K562 (cell line): ENCODE measurements around the gene JPT2. TPM values are rescaled to one million over a fixed set of nuclear protein-coding genes. Genes with fewer than 3 reads are reported as not detected.

Source experiments
- BCL6 ChIP-seq: fragments of 250-450 bp; sonication (Bioruptor Pico); IDR thresholded peaks from 2 replicates; pipeline ENCODE4 v1.4.0; 2020
- HEY1 ChIP-seq: fragments of 250-450 bp; sonication (Bioruptor Pico); IDR thresholded peaks from 2 replicates; pipeline ENCODE4 v1.5.0; 2020; ENCODE audit warnings: mild to moderate bottlenecking, moderate library complexity, borderline replicate concordance
- ILK ChIP-seq: fragments of 450-650 bp; IDR thresholded peaks from 2 replicates; pipeline ENCODE4 v1.6.1; 2016; ENCODE audit warnings: missing genetic modification characterization, low read depth, mild to moderate bottlenecking, missing compliant biosample characterization, moderate library complexity, borderline replicate concordance
- LEF1 ChIP-seq: fragments of 450-650 bp; IDR thresholded peaks from 2 replicates; pipeline ENCODE4 v1.6.1; 2016; ENCODE audit warnings: mild to moderate bottlenecking
- MCM7 ChIP-seq, 2 experiments: fragments of 450-650 bp; IDR thresholded peaks; 2 replicates each; pipeline ENCODE4 v1.6.1; 2016 to 2018
- NCOA4 ChIP-seq: fragments of 450-650 bp; IDR thresholded peaks from 2 replicates; pipeline ENCODE4 v1.6.1; 2018; ENCODE audit warnings: mild to moderate bottlenecking; ENCODE audit not compliant: partially characterized antibody
- PHB2 ChIP-seq: fragments of 450-650 bp; IDR thresholded peaks from 2 replicates; pipeline ENCODE4 v1.6.1; 2017; ENCODE audit warnings: low read depth
- RBM22 ChIP-seq: fragments of 200-400 bp; formaldehyde crosslinking; IDR thresholded peaks from 2 replicates; pipeline ENCODE4 v1.6.1; 2018; ENCODE audit warnings: low read length, low read depth; ENCODE audit not compliant: poor library complexity, severe bottlenecking
- SAFB ChIP-seq: fragments of 200-400 bp; formaldehyde crosslinking; IDR thresholded peaks from 2 replicates; pipeline ENCODE4 v1.6.1; 2017; ENCODE audit warnings: low read depth, low read length, borderline replicate concordance
- SIX5 ChIP-seq, 2 experiments: IDR thresholded peaks; 2 replicates each; pipeline ENCODE4 v1.6.1; 2011; ENCODE audit warnings: low read length in 2 of 2, borderline replicate concordance in 1 of 2, low read depth in 1 of 2, mild to moderate bottlenecking in 1 of 2, moderate library complexity in 1 of 2; ENCODE audit not compliant: insufficient read depth in 1 of 2
- ZNF124 ChIP-seq: sonication (generic); formaldehyde crosslinking; IDR thresholded peaks from 2 replicates; pipeline ENCODE4 v1.8.1; 2022; ENCODE audit warnings: missing genetic modification reagents
- ZNF445 ChIP-seq: fragments of 250-450 bp; sonication (Bioruptor Pico); IDR thresholded peaks from 2 replicates; pipeline ENCODE4 v1.4.0; 2020; ENCODE audit warnings: low read depth, mild to moderate bottlenecking, moderate library complexity
- ZNF551 ChIP-seq: fragments of 250-450 bp; sonication (Bioruptor Pico); IDR thresholded peaks from 2 replicates; pipeline ENCODE4 v1.5.0; 2021; ENCODE audit warnings: mild to moderate bottlenecking, moderate library complexity
- ZNF707 ChIP-seq: fragments of 250-450 bp; sonication (Bioruptor Pico); conservative IDR thresholded peaks from 2 replicates; pipeline ENCODE4 v1.8.0; 2022; ENCODE audit warnings: inconsistent platforms, mild to moderate bottlenecking, moderate library complexity
- ZNF717 ChIP-seq: fragments of 250-450 bp; sonication (Bioruptor Pico); IDR thresholded peaks from 2 replicates; pipeline ENCODE4 v1.5.0; 2021
- polyA plus RNA-seq, 8 experiments: library from polyadenylated mRNA; depleted of rRNA in 4 of 8; stranded (reverse) in 5 of 8; unstranded in 3 of 8; fragments of >200 nt; fragmentation: Nextera tagmentation in 2 of 8; fragmentation: Illumina TruSeq in 1 of 8; extraction: Ambion mirVana in 2 of 8; extraction: Trizol in 1 of 8; gene quantifications; 2 replicates each; pipeline versions ENCODE4 v1.2.1 to v1.2.3, GENCODE V29; 2011 to 2014; ENCODE audit warnings: inconsistent platforms in 1 of 8, missing spikeins in 1 of 8
- total RNA-seq, 7 experiments: library from RNA; depleted of rRNA in 6 of 7; stranded (reverse); fragments of >200 nt in 6 of 7; fragmentation: Illumina TruSeq in 2 of 7; extraction: Trizol in 2 of 7; gene quantifications; 2 replicates each; pipeline versions ENCODE4 v1.2.1 to v1.2.3, GENCODE V29; 2011 to 2021; ENCODE audit warnings: low replicate concordance in 1 of 7
- TF ChIP-seq, protein P1 (sequence below): conservative IDR thresholded peaks from 2 replicates; pipeline ENCODE4 v1.6.1; 2011; ENCODE audit warnings: low read depth, mild to moderate bottlenecking, low read length; ENCODE audit not compliant: control insufficient read depth
- TF ChIP-seq, protein P2 (sequence below): fragments of 450-650 bp; IDR thresholded peaks from 2 replicates; pipeline ENCODE4 v1.6.1; 2016; ENCODE audit warnings: borderline replicate concordance
- TF ChIP-seq, protein P3 (sequence below): fragments of 250-450 bp; sonication (Bioruptor Pico); IDR thresholded peaks from 2 replicates; pipeline ENCODE4 v1.5.0; 2021; ENCODE audit warnings: mild to moderate bottlenecking, moderate library complexity
- TF ChIP-seq, protein P4 (sequence below): sonication (generic); formaldehyde crosslinking; IDR thresholded peaks from 2 replicates; pipeline ENCODE4 v1.8.0; 2022; ENCODE audit warnings: missing genetic modification reagents, mild to moderate bottlenecking, moderate library complexity, borderline replicate concordance

Gene JPT2
- total and polyA plus RNA-seq, 9 of the 15 experiments (the other 6 are each of a cell fraction or from before 2014, with no cell fraction given), result 25.5 to 133 (median 106) TPM

DNA sequence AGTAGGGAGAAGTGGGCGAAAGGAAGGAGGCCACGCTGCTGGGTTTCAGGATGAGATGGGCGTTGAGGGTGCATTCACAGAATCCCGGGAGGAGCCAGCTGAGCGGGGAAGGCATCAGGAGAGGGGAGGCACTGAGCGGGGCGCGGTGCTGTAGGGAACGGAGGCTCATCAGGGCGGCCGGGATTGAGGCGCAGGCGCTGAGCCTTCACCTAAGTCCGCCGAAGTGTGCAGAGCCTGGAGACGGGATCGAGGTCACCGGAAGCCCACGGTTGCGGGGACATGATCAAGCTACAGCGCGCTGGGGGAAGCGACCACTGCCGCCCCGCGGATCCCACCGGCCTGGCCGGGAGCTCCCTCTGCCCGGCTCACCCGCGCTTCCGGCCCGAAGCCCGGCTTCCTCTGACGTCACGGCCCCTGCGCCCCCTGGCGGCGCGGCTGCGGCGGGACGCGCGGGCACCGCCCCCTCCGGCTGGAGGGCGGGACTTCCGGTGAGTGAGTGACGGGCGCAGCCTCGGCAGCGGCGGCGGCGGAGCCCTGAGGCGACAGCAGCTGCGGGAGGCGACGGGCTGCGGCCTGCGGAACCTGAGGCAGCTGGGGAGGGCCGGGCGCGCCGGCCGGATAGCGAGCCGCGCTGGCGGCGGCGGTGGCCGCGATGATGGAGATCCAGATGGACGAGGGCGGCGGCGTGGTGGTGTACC lies 27.8 kb downstream of the JPT2 start, which contains the start of gene MAPK8IP3 (continued):
- TF ChIP-seq ILK (no peak), ZNF445 (no peak), HEY1 (CRISPR knock-in tag) (no peak), PHB2 (no peak), RBM22 (peak; percentile 76), ZNF717 (CRISPR knock-in tag) (no peak), ZNF551 (no peak), ZNF707 (CRISPR knock-in tag) (no peak), MCM7 (IDR thresholded peaks at IDR 0.05) (no peak), BCL6 (no peak), NCOA4 (no peak), ZNF124 (no peak), SAFB (peak; percentile 65; the same call in 1 of the 2 replicates), SIX5 (IDR thresholded peaks at IDR 0.05; ENCODE audit: borderline replicate concordance in 1 of 2, insufficient read depth in 1 of 2, low read depth in 1 of 2, low read length in 2 of 2) (peak; percentile 22 to 41; a peak in 1 of 4 replicates), LEF1 (no peak)
- TF ChIP-seq, protein P1, sequence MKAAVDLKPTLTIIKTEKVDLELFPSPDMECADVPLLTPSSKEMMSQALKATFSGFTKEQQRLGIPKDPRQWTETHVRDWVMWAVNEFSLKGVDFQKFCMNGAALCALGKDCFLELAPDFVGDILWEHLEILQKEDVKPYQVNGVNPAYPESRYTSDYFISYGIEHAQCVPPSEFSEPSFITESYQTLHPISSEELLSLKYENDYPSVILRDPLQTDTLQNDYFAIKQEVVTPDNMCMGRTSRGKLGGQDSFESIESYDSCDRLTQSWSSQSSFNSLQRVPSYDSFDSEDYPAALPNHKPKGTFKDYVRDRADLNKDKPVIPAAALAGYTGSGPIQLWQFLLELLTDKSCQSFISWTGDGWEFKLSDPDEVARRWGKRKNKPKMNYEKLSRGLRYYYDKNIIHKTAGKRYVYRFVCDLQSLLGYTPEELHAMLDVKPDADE, result peak; percentile 91
- TF ChIP-seq, protein P2, sequence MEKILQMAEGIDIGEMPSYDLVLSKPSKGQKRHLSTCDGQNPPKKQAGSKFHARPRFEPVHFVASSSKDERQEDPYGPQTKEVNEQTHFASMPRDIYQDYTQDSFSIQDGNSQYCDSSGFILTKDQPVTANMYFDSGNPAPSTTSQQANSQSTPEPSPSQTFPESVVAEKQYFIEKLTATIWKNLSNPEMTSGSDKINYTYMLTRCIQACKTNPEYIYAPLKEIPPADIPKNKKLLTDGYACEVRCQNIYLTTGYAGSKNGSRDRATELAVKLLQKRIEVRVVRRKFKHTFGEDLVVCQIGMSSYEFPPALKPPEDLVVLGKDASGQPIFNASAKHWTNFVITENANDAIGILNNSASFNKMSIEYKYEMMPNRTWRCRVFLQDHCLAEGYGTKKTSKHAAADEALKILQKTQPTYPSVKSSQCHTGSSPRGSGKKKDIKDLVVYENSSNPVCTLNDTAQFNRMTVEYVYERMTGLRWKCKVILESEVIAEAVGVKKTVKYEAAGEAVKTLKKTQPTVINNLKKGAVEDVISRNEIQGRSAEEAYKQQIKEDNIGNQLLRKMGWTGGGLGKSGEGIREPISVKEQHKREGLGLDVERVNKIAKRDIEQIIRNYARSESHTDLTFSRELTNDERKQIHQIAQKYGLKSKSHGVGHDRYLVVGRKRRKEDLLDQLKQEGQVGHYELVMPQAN, result peak; percentile 92
- TF ChIP-seq, protein P3, sequence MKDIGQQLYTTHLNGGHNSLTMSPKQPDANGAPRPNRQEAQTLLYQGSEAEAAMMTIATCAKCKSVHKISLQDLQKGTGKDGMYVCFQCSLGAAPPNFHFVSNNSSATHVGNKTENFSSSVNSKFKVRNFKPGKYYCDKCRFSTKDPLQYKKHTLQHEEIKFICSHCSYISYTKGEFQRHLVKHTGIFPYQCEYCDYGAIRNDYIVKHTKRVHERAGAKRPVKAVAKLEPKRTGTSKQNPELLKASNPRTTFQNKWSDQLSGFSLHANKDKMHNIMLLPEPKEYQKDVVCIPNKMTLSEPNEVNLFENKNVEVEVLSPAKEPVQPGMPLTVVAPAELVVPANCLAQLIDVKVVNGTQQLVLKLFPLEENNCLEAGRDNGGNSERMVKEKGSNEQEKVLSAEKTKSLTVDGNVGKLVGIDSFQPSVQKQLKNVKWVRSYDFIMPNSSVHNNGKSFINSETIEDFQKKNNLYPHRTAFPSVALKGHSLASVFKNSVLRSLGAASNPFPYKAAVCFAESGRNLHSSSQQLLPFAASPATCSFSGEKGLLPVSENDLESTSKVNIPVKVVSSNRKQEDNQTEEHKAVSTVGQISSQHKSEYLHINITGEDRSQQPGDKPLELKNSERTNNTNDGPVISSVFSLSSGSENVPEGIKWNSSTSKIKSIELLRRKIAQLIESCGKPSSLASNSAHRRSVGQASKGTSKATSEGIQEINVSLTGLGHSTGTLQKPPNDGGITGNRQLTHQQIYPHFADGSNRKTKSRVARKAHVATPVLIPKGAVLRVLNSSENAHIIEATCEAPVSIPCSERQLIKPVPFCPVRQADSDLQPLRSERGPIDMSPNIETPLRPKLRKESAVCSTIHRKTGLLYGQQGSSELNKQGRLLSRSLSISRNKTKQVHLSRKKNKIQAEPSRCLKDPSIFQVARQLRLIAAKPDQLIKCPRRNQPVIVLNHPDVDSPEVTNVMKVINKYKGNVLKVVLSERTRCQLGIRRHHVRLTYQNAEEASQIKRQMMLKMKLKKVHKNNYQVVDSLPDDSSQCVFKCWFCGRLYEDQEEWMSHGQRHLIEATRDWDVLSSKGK (CRISPR knock-in tag), result no peak
- TF ChIP-seq, protein P4, sequence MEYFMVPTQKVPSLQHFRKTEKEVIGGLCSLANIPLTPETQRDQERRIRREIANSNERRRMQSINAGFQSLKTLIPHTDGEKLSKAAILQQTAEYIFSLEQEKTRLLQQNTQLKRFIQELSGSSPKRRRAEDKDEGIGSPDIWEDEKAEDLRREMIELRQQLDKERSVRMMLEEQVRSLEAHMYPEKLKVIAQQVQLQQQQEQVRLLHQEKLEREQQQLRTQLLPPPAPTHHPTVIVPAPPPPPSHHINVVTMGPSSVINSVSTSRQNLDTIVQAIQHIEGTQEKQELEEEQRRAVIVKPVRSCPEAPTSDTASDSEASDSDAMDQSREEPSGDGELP (CRISPR knock-in tag), result peak; percentile 50
